ENCODE results near the gene GATB.

The GATB gene

DNA sequence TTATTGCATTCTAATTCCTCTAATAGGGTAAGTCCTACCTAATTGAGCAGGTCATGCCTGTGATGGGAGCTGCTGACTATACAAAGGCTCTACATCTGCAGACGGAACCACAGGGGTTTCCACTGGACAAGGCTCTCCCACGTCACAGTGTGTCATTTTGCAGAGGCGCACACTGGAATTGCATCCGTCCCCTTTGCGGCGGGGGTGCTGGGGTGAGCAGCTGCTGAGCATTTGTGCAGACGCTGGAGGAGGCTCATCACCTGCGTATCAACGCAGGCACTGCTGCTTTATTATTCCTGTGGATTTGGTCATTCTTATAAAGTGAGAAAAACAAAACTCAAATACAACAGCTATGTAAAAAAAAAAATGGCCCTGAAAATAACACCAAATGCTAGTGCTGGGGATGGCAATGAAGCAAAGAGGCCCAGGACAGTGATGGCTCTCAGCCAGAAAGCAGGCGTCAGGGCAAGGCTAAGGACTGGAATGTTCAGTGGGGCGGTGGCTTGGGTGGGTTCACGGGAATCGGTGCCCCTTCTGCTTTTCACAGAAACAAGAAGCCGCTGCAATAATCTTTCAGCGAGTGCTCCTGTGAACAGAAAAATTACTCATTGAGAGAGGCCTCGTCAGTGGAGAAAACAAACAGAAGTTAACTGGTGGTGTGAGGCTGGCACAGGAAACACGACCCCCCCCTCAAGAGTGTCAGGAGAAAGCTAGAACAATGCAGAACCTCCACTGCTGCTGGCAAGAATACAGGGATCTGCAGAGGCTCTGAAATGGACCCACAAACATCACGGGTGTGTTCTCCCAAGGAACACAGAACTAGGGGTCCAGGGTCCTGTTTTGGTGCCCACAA lies 67.8 kb downstream of the GATB start:
- TF ChIP-seq, protein P1, sequence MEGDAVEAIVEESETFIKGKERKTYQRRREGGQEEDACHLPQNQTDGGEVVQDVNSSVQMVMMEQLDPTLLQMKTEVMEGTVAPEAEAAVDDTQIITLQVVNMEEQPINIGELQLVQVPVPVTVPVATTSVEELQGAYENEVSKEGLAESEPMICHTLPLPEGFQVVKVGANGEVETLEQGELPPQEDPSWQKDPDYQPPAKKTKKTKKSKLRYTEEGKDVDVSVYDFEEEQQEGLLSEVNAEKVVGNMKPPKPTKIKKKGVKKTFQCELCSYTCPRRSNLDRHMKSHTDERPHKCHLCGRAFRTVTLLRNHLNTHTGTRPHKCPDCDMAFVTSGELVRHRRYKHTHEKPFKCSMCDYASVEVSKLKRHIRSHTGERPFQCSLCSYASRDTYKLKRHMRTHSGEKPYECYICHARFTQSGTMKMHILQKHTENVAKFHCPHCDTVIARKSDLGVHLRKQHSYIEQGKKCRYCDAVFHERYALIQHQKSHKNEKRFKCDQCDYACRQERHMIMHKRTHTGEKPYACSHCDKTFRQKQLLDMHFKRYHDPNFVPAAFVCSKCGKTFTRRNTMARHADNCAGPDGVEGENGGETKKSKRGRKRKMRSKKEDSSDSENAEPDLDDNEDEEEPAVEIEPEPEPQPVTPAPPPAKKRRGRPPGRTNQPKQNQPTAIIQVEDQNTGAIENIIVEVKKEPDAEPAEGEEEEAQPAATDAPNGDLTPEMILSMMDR (conservative IDR thresholded peaks at IDR 0.05; ENCODE audit: low read depth, low read length) = no peak
- no peak overlapping the region for H3K4me3 ChIP-seq (ENCODE audit: low read depth, low read length)
- no peak for DNase-seq (ENCODE audit: low read depth)

DNA sequence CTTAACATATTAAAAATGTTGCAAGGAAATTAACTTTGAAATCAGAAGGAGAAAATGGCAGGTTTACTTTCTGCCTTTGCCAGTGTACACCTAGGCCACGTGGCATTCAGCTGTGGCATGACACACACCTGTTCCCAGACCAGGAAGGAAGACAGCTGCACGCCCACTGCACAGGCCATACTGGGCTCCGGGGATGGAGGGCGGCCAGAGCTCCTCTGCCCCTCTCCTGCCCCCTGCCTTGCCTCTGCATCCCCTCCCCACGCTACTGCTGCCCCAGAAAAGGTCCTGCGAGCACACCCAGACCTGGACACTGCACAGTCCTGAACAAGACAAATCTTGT lies 68.4 kb downstream of the GATB start:
- no peak overlapping the region for H3K4me3 ChIP-seq (ENCODE audit: low read depth, low read length)
- TF ChIP-seq, protein P1 (conservative IDR thresholded peaks at IDR 0.05; ENCODE audit: low read depth, low read length) = no peak
- DNase-seq (ENCODE audit: low read depth) = no peak

DNA sequence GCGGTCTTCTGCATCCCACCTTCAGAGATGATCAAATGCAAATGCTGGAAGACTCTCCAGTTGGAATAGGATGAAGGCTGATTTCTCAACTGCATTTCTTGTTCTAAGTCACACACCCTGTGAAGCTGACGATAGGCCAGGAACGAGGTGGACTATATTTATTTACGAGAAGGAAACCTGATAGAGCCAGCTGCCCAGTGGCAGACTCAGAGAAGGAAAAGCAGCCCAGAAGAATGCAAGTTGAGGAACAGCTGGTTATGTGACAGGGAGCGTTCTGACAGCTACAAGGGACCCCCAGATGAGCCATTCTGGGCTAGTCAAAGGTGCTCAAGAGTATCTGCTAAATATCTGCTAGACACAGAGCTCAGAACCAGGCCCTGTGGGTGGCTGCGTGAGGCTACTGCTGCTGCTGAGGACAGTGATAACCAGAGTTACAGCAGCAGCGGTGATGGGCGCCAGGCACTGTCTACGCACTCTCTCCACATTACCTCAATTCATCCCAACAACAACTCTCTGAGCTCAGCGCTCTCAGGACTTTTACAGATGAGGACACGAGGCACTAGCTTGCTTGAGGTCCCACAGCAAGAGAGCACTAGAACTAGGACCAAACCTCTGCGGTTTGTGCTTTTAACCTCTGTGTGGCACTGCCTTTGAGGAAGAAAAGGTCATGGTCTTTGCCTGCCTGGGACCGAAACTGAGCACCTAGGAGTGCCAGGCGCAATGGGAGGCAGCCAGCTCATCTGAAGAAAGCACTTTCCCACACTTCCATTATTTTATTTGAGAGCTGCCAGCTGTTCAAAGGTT lies 69.0 kb downstream of the GATB start:
- H3K4me3 ChIP-seq (ENCODE audit: low read depth, low read length) = no peak overlapping the region
- TF ChIP-seq, protein P1 (conservative IDR thresholded peaks at IDR 0.05; ENCODE audit: low read depth, low read length) = no peak
- DNase-seq (ENCODE audit: low read depth) = no peak

DNA sequence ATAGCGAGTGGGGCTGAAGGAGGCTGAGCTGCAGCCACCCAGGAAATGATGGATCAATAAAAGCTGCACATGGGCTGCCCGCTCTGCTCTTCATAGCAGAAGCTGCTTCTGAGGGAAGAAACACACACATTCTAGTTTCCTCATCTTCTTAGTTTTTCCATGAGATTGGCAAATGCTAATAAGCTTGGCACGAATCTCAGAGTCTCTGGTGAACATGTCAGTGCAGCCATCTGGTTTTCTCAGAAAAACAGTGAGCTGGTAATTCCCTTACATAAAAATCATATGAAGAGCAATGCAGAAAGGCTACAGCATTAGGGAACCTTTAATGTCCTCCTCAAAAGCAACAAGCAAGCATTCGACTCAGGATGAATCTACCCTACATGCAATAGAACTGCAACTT lies 69.9 kb downstream of the GATB start:
- DNase-seq (ENCODE audit: low read depth) = no peak
- TF ChIP-seq, protein P1 (conservative IDR thresholded peaks at IDR 0.05; ENCODE audit: low read depth, low read length) = no peak
- no peak overlapping the region for H3K4me3 ChIP-seq (ENCODE audit: low read depth, low read length)

DNA sequence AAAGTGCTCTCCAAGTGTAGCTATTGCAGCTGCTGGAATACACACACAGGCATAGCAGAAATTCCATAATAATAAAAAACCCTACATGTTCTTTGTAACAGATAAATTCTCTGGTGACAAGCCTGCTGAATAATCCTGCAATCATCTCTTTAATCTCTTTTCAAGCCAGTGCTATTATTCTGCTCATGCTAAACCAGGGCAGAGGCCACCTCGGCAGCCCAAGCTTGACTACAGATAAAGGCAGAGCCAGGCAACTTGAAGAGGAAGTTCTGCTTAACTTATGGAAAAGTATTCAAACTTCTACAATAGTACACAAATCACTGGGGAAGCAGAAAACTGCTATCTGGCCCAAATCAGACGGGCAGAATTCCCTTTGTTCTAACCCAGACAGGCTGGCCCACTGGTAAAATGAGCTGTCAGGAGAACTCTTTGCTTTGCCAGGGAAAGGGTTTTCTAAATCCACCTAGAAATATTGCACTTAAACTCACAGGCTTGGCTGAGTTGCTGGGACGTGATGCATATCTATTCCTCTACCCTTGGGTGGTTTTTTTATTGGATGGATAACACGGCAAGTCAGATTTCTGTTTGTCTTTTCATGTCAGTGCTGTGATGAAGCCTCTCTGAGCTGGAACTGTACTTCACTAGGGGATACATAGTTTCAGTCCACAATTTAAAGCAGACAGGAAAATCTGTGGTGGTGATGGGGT lies 70.5 kb downstream of the GATB start:
- TF ChIP-seq, protein P1 (conservative IDR thresholded peaks at IDR 0.05; ENCODE audit: low read depth, low read length) = no peak
- peak; percentile 57 for DNase-seq (ENCODE audit: low read depth)
- no peak overlapping the region for H3K4me3 ChIP-seq (ENCODE audit: low read depth, low read length)

DNA sequence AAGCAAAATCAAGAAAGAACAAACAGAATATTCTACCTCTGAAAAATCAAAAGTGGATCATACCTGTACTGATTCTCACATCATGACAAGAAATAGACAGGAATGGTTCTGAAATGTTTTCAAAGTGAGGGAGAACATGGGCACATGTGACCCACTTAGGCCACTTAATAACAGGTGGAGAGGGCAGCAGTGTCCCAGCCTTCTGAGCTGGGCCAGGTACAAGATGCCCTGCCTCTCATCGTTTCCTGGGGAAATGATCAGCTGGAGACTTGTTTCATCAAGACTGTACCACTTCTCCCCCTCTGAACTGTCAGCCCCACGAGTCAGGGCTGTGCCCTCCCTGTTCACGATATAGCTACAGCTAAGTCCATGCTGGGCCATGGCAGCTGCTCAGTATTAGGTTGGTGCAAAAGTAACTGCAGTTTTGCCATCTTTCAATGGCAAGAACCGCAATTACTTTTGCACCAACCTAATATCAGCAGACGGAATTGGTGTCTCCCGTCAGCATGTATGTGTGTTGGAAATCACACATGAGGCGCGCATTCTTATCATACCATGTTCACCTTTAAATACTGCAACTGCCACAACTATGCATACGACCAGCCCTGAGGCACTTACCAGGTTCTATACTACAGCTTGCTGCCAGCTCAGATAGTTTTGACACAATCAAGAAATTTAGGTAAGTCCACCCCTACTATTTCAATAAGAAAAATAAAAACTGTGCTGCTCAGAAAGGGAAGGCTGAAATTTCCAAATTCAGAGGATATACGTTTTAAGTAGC lies 71.4 kb downstream of the GATB start:
- TF ChIP-seq, protein P1 (conservative IDR thresholded peaks at IDR 0.05; ENCODE audit: low read depth, low read length) = no peak
- DNase-seq (ENCODE audit: low read depth) = no peak

More for the DNA sequence above, 71.4 kb downstream of the GATB start:
- no peak overlapping the region for H3K4me3 ChIP-seq (ENCODE audit: low read depth, low read length)

Measured in choroid plexus epithelial cell (primary cell).